Measurements from ENCODE around the gene S100A5.
"Not testable (repeated sequence)": the region's sequence is repeated elsewhere in the genome, so short reads cannot be mapped to it uniquely, and the experiment has no call there.

Gene S100A5

GRCh38 chr1:153565529-153566374 is 25.0 kb upstream of the S100A5 start, which contains the start of gene S100A2:
Gene S100A2, minus strand, starts transcription at chr1:153565844. Its CDS starts 1,967 bp downstream, at chr1:153563877.
- no peak for TF ChIP-seq CTCF (IDR thresholded peaks at IDR 0.05; ENCODE audit: low read length, missing control alignments)
- H3K4me3 ChIP-seq (replicated peaks; ENCODE audit: low read depth, low read length), result no peak within 1 kb of the TSS
- DNase-seq (ENCODE audit: low read depth), result peak; percentile 84

- TF ChIP-seq CTCF (IDR thresholded peaks at IDR 0.05; ENCODE audit: low read length, missing control alignments), result no peak
- DNase-seq (ENCODE audit: low read depth), result no peak
- H3K4me3 ChIP-seq (replicated peaks; ENCODE audit: low read depth, low read length), result no peak overlapping the region
These were observed 23.3 kb upstream of the S100A5 start for GRCh38 chr1:153563991-153564390.

GRCh38 chr1:153563483-153563901 is 22.8 kb upstream of the S100A5 start:
- no peak overlapping the region for H3K4me3 ChIP-seq (replicated peaks; ENCODE audit: low read depth, low read length)
- DNase-seq (ENCODE audit: low read depth), result no peak
- TF ChIP-seq CTCF (IDR thresholded peaks at IDR 0.05; ENCODE audit: low read length, missing control alignments), result no peak

- not testable (repeated sequence) for H3K4me3 ChIP-seq (replicated peaks; ENCODE audit: low read depth, low read length)
These were observed 21.3 kb upstream of the S100A5 start for GRCh38 chr1:153562021-153562420.

GRCh38 chr1:153561466-153561985 is 20.8 kb upstream of the S100A5 start:
- TF ChIP-seq CTCF (IDR thresholded peaks at IDR 0.05; ENCODE audit: low read length, missing control alignments), result no peak
- no peak overlapping the region for H3K4me3 ChIP-seq (replicated peaks; ENCODE audit: low read depth, low read length)
- no peak for DNase-seq (ENCODE audit: low read depth)

More at GRCh38 chr1:153562021-153562420, 21.3 kb upstream of the S100A5 start:
- not testable (repeated sequence) for DNase-seq (ENCODE audit: low read depth)

- TF ChIP-seq CTCF (IDR thresholded peaks at IDR 0.05; ENCODE audit: low read length, missing control alignments), result no peak
- no peak for DNase-seq (ENCODE audit: low read depth)
- H3K4me3 ChIP-seq (replicated peaks; ENCODE audit: low read depth, low read length), result no peak overlapping the region
These were observed 20.2 kb upstream of the S100A5 start for GRCh38 chr1:153560771-153561465.

- TF ChIP-seq CTCF (IDR thresholded peaks at IDR 0.05; ENCODE audit: low read length, missing control alignments), result no peak
- DNase-seq (ENCODE audit: low read depth), result no peak
- H3K4me3 ChIP-seq (replicated peaks; ENCODE audit: low read depth, low read length), result no peak overlapping the region
These were observed 19.5 kb upstream of the S100A5 start for GRCh38 chr1:153560241-153560640.

Data from fibroblast of pulmonary artery (primary cell).